ENCODE data around the gene DNAI7.

DNAI7 gene

DNA sequence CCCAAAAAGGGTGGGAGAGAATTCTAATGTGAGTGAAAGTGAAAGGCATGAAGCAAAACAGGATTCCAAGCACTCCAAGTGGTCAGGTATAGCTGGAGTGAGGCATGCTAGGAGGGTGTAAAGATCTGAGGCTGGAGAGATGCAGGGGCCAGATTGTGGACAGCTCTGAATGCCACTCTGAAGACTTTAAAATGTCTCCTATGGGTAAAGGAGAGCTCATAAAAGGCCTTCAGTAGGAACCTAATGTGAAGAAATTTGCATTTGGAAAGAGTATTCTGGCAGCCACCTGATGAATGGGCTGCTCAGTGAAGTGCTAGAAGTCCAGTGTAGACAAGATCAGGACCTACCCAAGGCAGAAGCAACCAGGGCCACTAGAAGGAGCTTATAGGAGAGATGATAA is 68.9 kb downstream of the DNAI7 start:
- no peaks in the 10 kb centered on the region for H3K4me1 ChIP-seq (ENCODE audit: control insufficient read depth, insufficient read depth, low read length)
- H3K9ac ChIP-seq (ENCODE audit: low read length), result no peak overlapping the region
- no peaks in the 10 kb centered on the region for H3K27me3 ChIP-seq (ENCODE audit: control insufficient read depth, insufficient read depth, low read length)
- no peak overlapping the region for H3K27ac ChIP-seq (ENCODE audit: low read depth, low read length)
- H3K4me3 ChIP-seq (ENCODE audit: low read depth, low read length), result no peak overlapping the region
- no peaks in the 10 kb centered on the region for H3K36me3 ChIP-seq (ENCODE audit: control insufficient read depth, insufficient read depth, low read length)
- H3K9me3 ChIP-seq (ENCODE audit: control insufficient read depth, insufficient read depth, low read depth, low read length), result no peaks in the 10 kb centered on the region

DNA sequence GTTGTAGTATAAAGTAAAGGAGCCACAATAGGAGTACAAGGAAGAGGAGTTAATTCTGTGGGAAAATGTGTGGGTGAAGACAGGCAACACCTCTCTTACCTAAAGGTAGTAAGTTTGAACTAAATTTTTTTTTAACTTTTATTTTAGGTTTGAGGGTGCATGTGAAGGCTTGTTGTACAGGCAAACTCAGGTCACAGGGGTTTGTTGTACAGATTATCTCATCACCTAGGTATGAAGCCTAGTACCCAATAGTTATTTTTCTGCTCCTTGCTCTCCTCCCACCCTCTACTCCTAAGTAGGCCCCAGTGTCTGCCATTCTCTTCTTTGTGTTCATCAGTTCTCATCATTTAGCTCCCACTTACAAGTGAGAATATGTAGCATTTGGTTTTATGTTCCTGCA is 70.5 kb downstream of the DNAI7 start:
- no peaks in the 10 kb centered on the region for H3K4me1 ChIP-seq (ENCODE audit: control insufficient read depth, insufficient read depth, low read length)
- H3K4me3 ChIP-seq (ENCODE audit: low read depth, low read length), result no peak overlapping the region
- H3K9ac ChIP-seq (ENCODE audit: low read length), result no peak overlapping the region
- no peak overlapping the region for H3K27ac ChIP-seq (ENCODE audit: low read depth, low read length)
- no peaks in the 10 kb centered on the region for H3K9me3 ChIP-seq (ENCODE audit: control insufficient read depth, insufficient read depth, low read depth, low read length)
- H3K27me3 ChIP-seq (ENCODE audit: control insufficient read depth, insufficient read depth, low read length), result no peaks in the 10 kb centered on the region
- H3K36me3 ChIP-seq (ENCODE audit: control insufficient read depth, insufficient read depth, low read length), result no peaks in the 10 kb centered on the region

DNA sequence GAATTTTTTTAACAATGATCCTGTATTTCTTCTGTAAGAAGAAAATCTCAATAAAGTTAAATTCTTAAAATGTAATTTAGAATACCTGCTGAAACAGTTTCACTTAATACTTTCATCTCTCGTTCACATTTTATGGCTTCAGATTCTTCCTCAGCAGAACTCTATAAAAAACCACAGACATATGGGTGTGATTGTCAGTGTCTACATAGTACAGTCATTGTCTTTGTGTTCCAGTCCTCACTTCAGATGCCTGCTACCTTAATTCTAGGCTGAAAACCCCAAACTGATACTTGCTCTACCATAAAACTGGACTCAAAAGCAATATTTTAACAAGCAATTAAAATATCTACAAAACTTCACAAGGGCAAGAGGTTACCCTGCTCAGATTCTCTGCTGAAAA is 71.8 kb downstream of the DNAI7 start:
- no peak overlapping the region for H3K9ac ChIP-seq (ENCODE audit: low read length)
- no peaks in the 10 kb centered on the region for H3K9me3 ChIP-seq (ENCODE audit: control insufficient read depth, insufficient read depth, low read depth, low read length)
- H3K4me3 ChIP-seq (ENCODE audit: low read depth, low read length), result no peak overlapping the region
- no peaks in the 10 kb centered on the region for H3K4me1 ChIP-seq (ENCODE audit: control insufficient read depth, insufficient read depth, low read length)
- no peak overlapping the region for H3K27ac ChIP-seq (ENCODE audit: low read depth, low read length)
- H3K27me3 ChIP-seq (ENCODE audit: control insufficient read depth, insufficient read depth, low read length), result no peaks in the 10 kb centered on the region
- H3K36me3 ChIP-seq (ENCODE audit: control insufficient read depth, insufficient read depth, low read length), result no peaks in the 10 kb centered on the region

DNA sequence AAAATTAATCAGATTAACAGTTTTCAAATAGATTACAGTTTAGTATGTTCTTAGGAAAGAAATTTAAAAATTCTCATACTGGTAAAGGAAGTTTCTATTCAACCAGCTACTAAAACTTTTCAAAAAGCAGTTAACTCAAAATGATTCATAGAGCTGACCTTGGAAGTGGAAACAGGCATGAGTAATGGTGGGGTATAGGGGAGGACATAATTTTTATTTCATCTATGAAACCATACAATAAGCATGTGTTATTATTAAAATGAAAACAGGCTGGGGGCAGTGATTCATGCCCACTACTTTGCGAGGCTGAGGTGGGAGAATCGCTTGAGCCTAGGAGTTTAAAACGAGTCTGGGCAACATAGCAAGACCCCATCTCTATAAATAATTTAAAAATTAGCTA is 73.0 kb downstream of the DNAI7 start:
- no peak overlapping the region for H3K9ac ChIP-seq (ENCODE audit: low read length)
- H3K4me3 ChIP-seq (ENCODE audit: low read depth, low read length), result no peak overlapping the region
- no peaks in the 10 kb centered on the region for H3K9me3 ChIP-seq (ENCODE audit: control insufficient read depth, insufficient read depth, low read depth, low read length)
- H3K27ac ChIP-seq (ENCODE audit: low read depth, low read length), result no peak overlapping the region
- no peaks in the 10 kb centered on the region for H3K27me3 ChIP-seq (ENCODE audit: control insufficient read depth, insufficient read depth, low read length)
- H3K4me1 ChIP-seq (ENCODE audit: control insufficient read depth, insufficient read depth, low read length), result no peaks in the 10 kb centered on the region
- no peaks in the 10 kb centered on the region for H3K36me3 ChIP-seq (ENCODE audit: control insufficient read depth, insufficient read depth, low read length)

DNA sequence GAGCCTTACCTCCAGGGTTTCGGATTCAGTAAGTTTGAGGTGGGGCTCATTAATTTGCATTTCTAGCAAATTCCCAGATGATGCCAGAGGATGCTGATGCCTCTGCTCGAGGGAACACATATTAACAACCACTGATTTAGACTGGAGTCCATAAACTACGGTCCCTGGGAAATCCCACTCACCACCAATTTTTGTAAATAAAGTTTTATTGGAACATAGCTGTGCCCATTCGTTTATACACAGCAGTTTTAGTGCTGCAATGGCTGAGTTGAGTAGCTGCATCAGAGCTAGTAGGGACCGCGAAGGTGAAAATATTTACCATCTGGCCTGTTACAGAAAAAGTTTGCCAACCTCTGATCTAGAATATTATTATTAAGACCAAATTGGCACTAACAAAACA is 73.8 kb downstream of the DNAI7 start:
- Histone ChIP-seq H3K27me3 (ENCODE audit: control insufficient read depth, insufficient read depth, low read length) (no peaks in the 10 kb centered on the region), H3K27ac (ENCODE audit: low read depth, low read length) (no peak overlapping the region), H3K4me3 (ENCODE audit: low read depth, low read length) (no peak overlapping the region), H3K9ac (ENCODE audit: low read length) (no peak overlapping the region), H3K9me3 (ENCODE audit: control insufficient read depth, insufficient read depth, low read depth, low read length) (no peaks in the 10 kb centered on the region), H3K36me3 (ENCODE audit: control insufficient read depth, insufficient read depth, low read length) (no peaks in the 10 kb centered on the region), H3K4me1 (ENCODE audit: control insufficient read depth, insufficient read depth, low read length) (no peaks in the 10 kb centered on the region)

DNA sequence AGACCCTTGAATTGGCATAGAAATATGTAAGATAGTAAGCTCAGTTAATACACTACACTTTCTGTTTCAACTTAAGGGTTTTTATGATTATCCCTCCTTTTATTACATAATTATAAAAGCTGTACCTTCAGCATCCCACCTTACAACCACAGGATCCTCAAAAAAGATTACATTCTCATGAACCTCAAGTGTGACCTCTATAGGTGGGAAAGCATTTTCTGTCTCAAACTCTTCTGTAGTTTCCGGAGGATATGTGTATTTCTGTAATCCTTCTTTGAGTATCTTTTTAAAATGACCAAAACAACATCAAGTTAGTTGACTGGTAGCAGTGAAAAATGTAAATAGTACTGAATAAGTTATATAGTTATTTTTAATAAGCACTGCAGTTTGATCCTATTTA is 75.9 kb downstream of the DNAI7 start:
- Histone ChIP-seq H3K9me3 (ENCODE audit: control insufficient read depth, insufficient read depth, low read depth, low read length) (no peaks in the 10 kb centered on the region), H3K27ac (ENCODE audit: low read depth, low read length) (no peak overlapping the region), H3K4me1 (ENCODE audit: control insufficient read depth, insufficient read depth, low read length) (no peaks in the 10 kb centered on the region), H3K27me3 (ENCODE audit: control insufficient read depth, insufficient read depth, low read length) (no peaks in the 10 kb centered on the region), H3K36me3 (ENCODE audit: control insufficient read depth, insufficient read depth, low read length) (no peaks in the 10 kb centered on the region), H3K4me3 (ENCODE audit: low read depth, low read length) (no peak overlapping the region), H3K9ac (ENCODE audit: low read length) (no peak overlapping the region)

DNA sequence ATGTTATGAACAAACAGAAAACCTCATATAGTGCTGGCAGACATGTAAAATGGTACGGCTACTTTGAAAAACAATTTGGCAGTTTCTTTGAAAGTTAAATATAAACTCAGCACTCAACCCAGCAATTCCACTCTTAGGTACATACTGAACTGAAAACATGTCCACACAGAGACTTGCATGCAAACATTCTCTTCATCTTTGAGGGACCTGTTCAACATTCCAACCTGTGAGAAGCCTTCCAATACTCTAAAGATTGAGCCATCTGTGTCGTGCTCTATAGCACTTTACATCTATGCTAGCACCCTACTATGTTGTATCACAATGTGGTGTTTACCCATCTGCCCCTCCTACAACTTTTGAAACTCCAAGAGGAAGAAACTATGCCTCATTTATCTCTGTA is 79.3 kb downstream of the DNAI7 start:
- H3K36me3 ChIP-seq (ENCODE audit: control insufficient read depth, insufficient read depth, low read length), result no peaks in the 10 kb centered on the region
- no peak overlapping the region for H3K4me3 ChIP-seq (ENCODE audit: low read depth, low read length)
- no peaks in the 10 kb centered on the region for H3K27me3 ChIP-seq (ENCODE audit: control insufficient read depth, insufficient read depth, low read length)
- H3K9ac ChIP-seq (ENCODE audit: low read length), result no peak overlapping the region
- H3K4me1 ChIP-seq (ENCODE audit: control insufficient read depth, insufficient read depth, low read length), result no peaks in the 10 kb centered on the region
- no peak overlapping the region for H3K27ac ChIP-seq (ENCODE audit: low read depth, low read length)
- H3K9me3 ChIP-seq (ENCODE audit: control insufficient read depth, insufficient read depth, low read depth, low read length), result no peaks in the 10 kb centered on the region

DNA sequence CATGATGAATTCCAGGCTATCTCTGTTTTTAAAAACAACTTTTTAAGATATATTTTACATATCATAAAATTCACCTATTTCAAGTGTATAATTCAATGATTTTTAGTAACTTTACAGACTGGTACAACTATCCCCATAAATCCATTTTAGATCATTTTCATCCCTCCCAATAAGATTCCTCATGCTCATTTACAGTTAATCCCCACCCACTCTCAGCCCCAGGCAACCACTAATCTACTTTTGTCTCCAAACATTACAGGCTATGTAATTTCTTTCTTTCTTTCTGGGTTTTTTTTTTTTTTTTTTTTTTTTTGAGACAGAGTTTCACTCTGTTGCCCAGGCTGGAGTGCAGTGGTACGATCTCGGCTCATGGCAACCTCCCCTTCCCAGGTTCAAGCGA is 81.3 kb downstream of the DNAI7 start:
- no peak overlapping the region for H3K27ac ChIP-seq (ENCODE audit: low read depth, low read length)
- H3K9ac ChIP-seq (ENCODE audit: low read length), result no peak overlapping the region
- no peaks in the 10 kb centered on the region for H3K36me3 ChIP-seq (ENCODE audit: control insufficient read depth, insufficient read depth, low read length)
- no peak overlapping the region for H3K4me3 ChIP-seq (ENCODE audit: low read depth, low read length)
- H3K4me1 ChIP-seq (ENCODE audit: control insufficient read depth, insufficient read depth, low read length), result no peaks in the 10 kb centered on the region
- H3K9me3 ChIP-seq (ENCODE audit: control insufficient read depth, insufficient read depth, low read depth, low read length), result no peaks in the 10 kb centered on the region
- H3K27me3 ChIP-seq (ENCODE audit: control insufficient read depth, insufficient read depth, low read length), result no peaks in the 10 kb centered on the region

DNA sequence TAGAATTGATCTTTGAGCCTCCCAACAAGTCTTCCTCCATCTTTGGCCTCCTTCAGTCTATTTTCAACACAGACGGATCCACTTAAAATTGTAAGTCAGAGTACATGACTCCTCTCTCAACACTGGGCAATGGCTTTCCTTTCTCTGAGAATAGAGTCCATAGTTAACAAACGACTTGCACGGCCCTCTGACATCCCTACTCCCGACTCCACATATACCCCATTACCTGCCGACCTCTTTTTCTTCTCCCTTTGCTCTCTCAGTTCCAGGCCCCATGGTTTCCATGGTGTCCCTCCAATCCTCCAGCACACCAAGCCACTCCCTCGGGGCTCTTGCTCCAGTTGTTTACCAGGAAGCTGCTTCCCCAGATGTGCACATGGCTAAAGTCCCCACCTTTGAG is 84.7 kb downstream of the DNAI7 start:
- Histone ChIP-seq H3K4me1 (ENCODE audit: control insufficient read depth, insufficient read depth, low read length) (no peaks in the 10 kb centered on the region), H3K27ac (ENCODE audit: low read depth, low read length) (no peak overlapping the region), H3K9me3 (ENCODE audit: control insufficient read depth, insufficient read depth, low read depth, low read length) (no peaks in the 10 kb centered on the region), H3K9ac (ENCODE audit: low read length) (no peak overlapping the region), H3K36me3 (ENCODE audit: control insufficient read depth, insufficient read depth, low read length) (no peaks in the 10 kb centered on the region), H3K27me3 (ENCODE audit: control insufficient read depth, insufficient read depth, low read length) (no peaks in the 10 kb centered on the region), H3K4me3 (ENCODE audit: low read depth, low read length) (no peak overlapping the region)

DNA sequence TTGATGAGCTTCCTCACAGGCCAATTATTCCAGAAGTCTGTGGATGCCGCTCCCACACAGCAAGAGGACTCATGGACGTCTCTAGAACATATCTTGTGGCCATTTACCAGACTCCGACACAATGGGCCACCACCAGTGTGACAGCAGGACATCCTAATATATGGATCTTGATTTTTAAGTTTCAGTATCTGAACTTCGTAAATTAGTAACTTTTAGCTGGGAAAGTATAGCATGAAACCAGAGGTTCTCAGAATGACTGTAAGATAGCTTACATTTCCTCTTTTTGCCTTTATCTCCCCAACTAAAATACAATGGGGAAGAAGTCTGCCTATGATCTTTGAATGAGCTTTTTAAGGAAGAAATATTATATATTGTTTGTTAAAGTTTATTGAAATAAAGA is 87.0 kb downstream of the DNAI7 start:
- H3K27me3 ChIP-seq (ENCODE audit: control insufficient read depth, insufficient read depth, low read length), result no peaks in the 10 kb centered on the region
- no peak overlapping the region for H3K27ac ChIP-seq (ENCODE audit: low read depth, low read length)
- no peaks in the 10 kb centered on the region for H3K4me1 ChIP-seq (ENCODE audit: control insufficient read depth, insufficient read depth, low read length)
- no peaks in the 10 kb centered on the region for H3K9me3 ChIP-seq (ENCODE audit: control insufficient read depth, insufficient read depth, low read depth, low read length)
- no peak overlapping the region for H3K4me3 ChIP-seq (ENCODE audit: low read depth, low read length)
- no peak overlapping the region for H3K9ac ChIP-seq (ENCODE audit: low read length)
- H3K36me3 ChIP-seq (ENCODE audit: control insufficient read depth, insufficient read depth, low read length), result no peaks in the 10 kb centered on the region

DNA sequence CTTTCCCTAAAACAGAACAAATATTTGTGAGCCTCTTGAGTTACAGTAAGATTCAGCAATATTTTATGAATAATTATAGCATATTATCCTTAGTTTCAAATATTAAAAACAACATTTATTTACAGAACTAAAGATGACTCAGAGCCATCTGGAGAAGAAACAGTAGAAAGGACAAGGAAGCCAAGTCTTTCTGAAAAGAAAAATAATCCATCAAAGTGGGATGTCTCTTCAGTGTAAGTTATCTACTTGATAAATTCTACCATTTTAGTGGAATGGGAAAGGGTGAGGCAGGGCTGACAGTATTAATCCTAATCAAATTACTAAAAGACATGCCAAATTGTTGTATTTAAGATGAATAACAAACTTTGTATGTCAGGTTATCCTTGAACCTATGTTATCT is 88.1 kb downstream of the DNAI7 start:
- Histone ChIP-seq H3K36me3 (ENCODE audit: control insufficient read depth, insufficient read depth, low read length) (no peaks in the 10 kb centered on the region), H3K4me1 (ENCODE audit: control insufficient read depth, insufficient read depth, low read length) (no peaks in the 10 kb centered on the region), H3K9me3 (ENCODE audit: control insufficient read depth, insufficient read depth, low read depth, low read length) (no peaks in the 10 kb centered on the region)

DNA sequence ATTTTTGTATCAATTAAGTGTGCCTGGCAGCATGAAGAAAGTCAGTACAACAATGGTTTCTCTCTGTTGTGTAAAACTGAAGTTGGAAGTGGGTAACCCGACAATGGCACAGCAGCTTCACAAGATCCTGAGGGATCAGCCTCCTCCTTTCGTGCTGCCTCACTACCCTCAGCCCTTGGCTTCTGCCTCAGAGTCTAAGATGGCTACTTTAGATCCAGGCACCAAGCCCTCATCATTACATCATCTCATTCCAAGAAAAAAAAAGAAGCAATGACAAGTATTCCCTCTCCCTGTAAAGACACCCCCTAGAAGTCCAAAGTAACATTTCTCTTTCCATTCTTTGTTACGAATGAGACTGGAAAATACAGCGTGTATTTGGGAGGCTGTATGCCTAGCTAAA is 92.6 kb downstream of the DNAI7 start:
- no peaks in the 10 kb centered on the region for H3K9me3 ChIP-seq (ENCODE audit: control insufficient read depth, insufficient read depth, low read depth, low read length)
- H3K4me3 ChIP-seq (ENCODE audit: low read depth, low read length), result no peak overlapping the region
- H3K9ac ChIP-seq (ENCODE audit: low read length), result no peak overlapping the region
- H3K4me1 ChIP-seq (ENCODE audit: control insufficient read depth, insufficient read depth, low read length), result peaks cover 9% of the 10 kb centered on the region; the same call in 1 of the 2 replicates
- no peaks in the 10 kb centered on the region for H3K36me3 ChIP-seq (ENCODE audit: control insufficient read depth, insufficient read depth, low read length)
- H3K27me3 ChIP-seq (ENCODE audit: control insufficient read depth, insufficient read depth, low read length), result no peaks in the 10 kb centered on the region
- no peak overlapping the region for H3K27ac ChIP-seq (ENCODE audit: low read depth, low read length)

More for the DNA sequence above, 88.1 kb downstream of the DNAI7 start:
- Histone ChIP-seq H3K4me3 (ENCODE audit: low read depth, low read length) (no peak overlapping the region), H3K27me3 (ENCODE audit: control insufficient read depth, insufficient read depth, low read length) (no peaks in the 10 kb centered on the region), H3K27ac (ENCODE audit: low read depth, low read length) (no peak overlapping the region), H3K9ac (ENCODE audit: low read length) (no peak overlapping the region)
